Endothelial cell of umbilical vein (primary cell): ENCODE results near the gene SQSTM1. TPM values are rescaled to one million over a fixed set of nuclear protein-coding genes. Genes with fewer than 3 reads are reported as not detected.

Source experiments
- BruUV-seq: library from RNA; stranded (reverse); fragments of 400-500 nt; replicated peaks from 2 replicates; lab custom pipeline; 2021; lab: Mats Ljungman, UMichigan
- CTCF ChIA-PET: fragments of 300-600, 350-600 bp; sonication (Branson Sonifier 250); formaldehyde crosslinking; loops from one replicate; lab custom pipeline; 2021; ENCODE audit warnings: antibody characterized with exemption, inconsistent platforms; lab: Charles Lee
- POLR2A ChIA-PET: fragments of 300-600, 350-600 bp; sonication (Branson Sonifier 250); formaldehyde crosslinking; loops from one replicate; lab custom pipeline; 2021; ENCODE audit warnings: antibody characterized with exemption, inconsistent platforms; lab: Charles Lee
- DNase-seq: peaks from one replicate; pipeline ENCODE4 v3.0.0-alpha.2; 2011; ENCODE audit warnings: low read depth, low spot score
- FAIRE-seq: peaks from 2 replicates; lab custom pipeline; 2011; peaks lifted over from hg19 to GRCh38; lab: Jason Lieb, UNC
- H2AFZ ChIP-seq: 2 replicates; pipeline ENCODE4 v1.6.0; 2012; ENCODE audit warnings: low read depth, low read length, control low read depth, inconsistent platforms
- H3K27ac ChIP-seq: 2 replicates; pipeline ENCODE4 v1.5.1; 2011; ENCODE audit warnings: low read depth, mild to moderate bottlenecking, control low read depth, low read length, moderate library complexity; ENCODE audit not compliant: insufficient read depth
- H3K27me3 ChIP-seq, 2 experiments: 2 replicates each; pipeline versions ENCODE4 v1.6.0 to v1.6.1; 2011; ENCODE audit warnings: low read length in 2 of 2, mixed read lengths in 1 of 2; ENCODE audit not compliant: control insufficient read depth in 2 of 2, insufficient read depth in 2 of 2
- H3K36me3 ChIP-seq, 2 experiments: 2 replicates in 1 of 2; 3 replicates in 1 of 2; pipeline ENCODE4 v1.5.1; 2011; ENCODE audit warnings: low read length in 2 of 2, mild to moderate bottlenecking in 1 of 2, moderate library complexity in 1 of 2; ENCODE audit not compliant: control insufficient read depth in 2 of 2, insufficient read depth in 2 of 2; ENCODE audit errors: extremely low read depth in 1 of 2
- H3K4me1 ChIP-seq: 3 replicates; pipeline ENCODE4 v1.5.1; 2011; ENCODE audit warnings: mild to moderate bottlenecking, low read length; ENCODE audit not compliant: control insufficient read depth, insufficient read depth; ENCODE audit errors: extremely low read depth
- H3K4me2 ChIP-seq: 2 replicates; pipeline ENCODE4 v1.6.1; 2011; ENCODE audit warnings: low read length, control low read depth, mixed read lengths; ENCODE audit not compliant: insufficient read depth
- H3K4me3 ChIP-seq, 3 experiments: fragments of 200-600 bp in 1 of 3; sonication (generic), shearing (Covaris generic) in 1 of 3; replicated peaks in 1 of 3; 2 replicates each; pipeline ENCODE4 v1.5.1; 2011 to 2016; ENCODE audit warnings: control low read depth in 3 of 3, low read length in 3 of 3, mild to moderate bottlenecking in 2 of 3, inconsistent platforms in 1 of 3, low read depth in 1 of 3, moderate library complexity in 1 of 3; ENCODE audit not compliant: insufficient read depth in 1 of 3
- H3K79me2 ChIP-seq: 2 replicates; pipeline ENCODE4 v1.6.0; 2012; ENCODE audit warnings: low read length, inconsistent platforms; ENCODE audit not compliant: control insufficient read depth, insufficient read depth
- H3K9ac ChIP-seq: replicated peaks from 2 replicates; pipeline ENCODE3; 2011; ENCODE audit warnings: low read length, control low read depth; ENCODE audit not compliant: insufficient read depth; ENCODE audit errors: extremely low read depth
- H3K9me1 ChIP-seq: replicated peaks from 3 replicates; pipeline ENCODE4 v1.6.0; 2011; ENCODE audit warnings: mild to moderate bottlenecking, low read length; ENCODE audit not compliant: control insufficient read depth, insufficient read depth; ENCODE audit errors: extremely low read depth
- H3K9me3 ChIP-seq: replicated peaks from 2 replicates; pipeline ENCODE4 v1.5.1; 2012; ENCODE audit warnings: low read length, inconsistent platforms; ENCODE audit not compliant: control insufficient read depth, insufficient read depth
- H4K20me1 ChIP-seq: replicated peaks from 2 replicates; pipeline ENCODE3; 2011; ENCODE audit warnings: mild to moderate bottlenecking, low read length; ENCODE audit not compliant: control insufficient read depth, insufficient read depth; ENCODE audit errors: extremely low read depth
- EZH2 ChIP-seq: IDR thresholded peaks from 2 replicates; pipeline ENCODE4 v1.6.1; 2012; ENCODE audit warnings: borderline replicate concordance, low read depth, mild to moderate bottlenecking, moderate library complexity, low read length, inconsistent platforms; ENCODE audit not compliant: severe bottlenecking
- FOS ChIP-seq: IDR thresholded peaks from 2 replicates; pipeline ENCODE4 v1.6.1; 2011; ENCODE audit warnings: mild to moderate bottlenecking, low read length, moderate library complexity, borderline replicate concordance; ENCODE audit not compliant: insufficient read depth
- GATA2 ChIP-seq: IDR thresholded peaks from 2 replicates; pipeline ENCODE4 v1.7.0; 2011; ENCODE audit warnings: low read depth, mild to moderate bottlenecking, moderate library complexity, mixed read lengths, low read length; ENCODE audit not compliant: insufficient read length, insufficient read depth
- JUN ChIP-seq: IDR thresholded peaks from 2 replicates; pipeline ENCODE4 v1.6.1; 2011; ENCODE audit warnings: borderline replicate concordance, low read depth; ENCODE audit not compliant: insufficient read length, insufficient read depth
- MYC ChIP-seq: IDR thresholded peaks from one replicate; pipeline ENCODE4 v1.6.1; 2011; ENCODE audit warnings: mild to moderate bottlenecking, low read depth, low read length
- POLR2A ChIP-seq: IDR thresholded peaks from 2 replicates; pipeline ENCODE4 v1.6.1; 2012; ENCODE audit warnings: low read depth, mild to moderate bottlenecking, control low read depth, low read length
- POLR2AphosphoS5 ChIP-seq: IDR thresholded peaks from 2 replicates; pipeline ENCODE4 v1.6.1; 2012; ENCODE audit warnings: low read depth, mild to moderate bottlenecking, control low read depth, low read length, moderate library complexity; ENCODE audit not compliant: insufficient read depth
- dilution Hi-C: fragments of 300-500 bp; cut with MboI; formaldehyde crosslinking; loops from one replicate; pipeline ENCODE4 v1.15.0; 2019; ENCODE audit warnings: low sequenced_read_pairs; ENCODE audit not compliant: extremely low pct_ligation_motif_present
- intact Hi-C: fragments of 100-400 bp; cut with micrococcal nuclease; formaldehyde crosslinking; loops from one replicate; pipeline ENCODE4 v1.10.0; 2022
- polyA plus RNA-seq, 4 experiments: library from polyadenylated mRNA; depleted of rRNA in 3 of 4; stranded (reverse) in 3 of 4; unstranded in 1 of 4; fragments of >200 nt; gene quantifications; 2 replicates each; pipeline versions ENCODE4 v1.2.1 to v1.2.3, GENCODE V29; 2011 to 2012; ENCODE audit warnings: missing spikeins in 1 of 4
- total RNA-seq: library from RNA; stranded (reverse); gene quantifications from 2 replicates; pipeline ENCODE4 v1.2.3, GENCODE V29; 2021
- TF ChIP-seq, protein P1 (sequence below): IDR thresholded peaks from 2 replicates; pipeline ENCODE4 v1.6.1; 2011; ENCODE audit not compliant: insufficient read depth, insufficient read length
- TF ChIP-seq, protein P2 (sequence below), 2 donors: IDR thresholded peaks; 1 replicate in 1 of 2; 2 replicates in 1 of 2; pipeline ENCODE4 v1.5.1; 2011; ENCODE audit warnings: low read length in 2 of 2, mild to moderate bottlenecking in 2 of 2, moderate library complexity in 2 of 2, control low read depth in 1 of 2, inconsistent platforms in 1 of 2, low read depth in 1 of 2; ENCODE audit not compliant: insufficient read depth in 1 of 2; ENCODE audit errors: extremely low read depth in 1 of 2

SQSTM1 gene
- total and polyA plus RNA-seq, 2 donors (not counting 3 experiments of a cell fraction or from before 2014, with no cell fraction given): 302 to 346 TPM

DNA sequence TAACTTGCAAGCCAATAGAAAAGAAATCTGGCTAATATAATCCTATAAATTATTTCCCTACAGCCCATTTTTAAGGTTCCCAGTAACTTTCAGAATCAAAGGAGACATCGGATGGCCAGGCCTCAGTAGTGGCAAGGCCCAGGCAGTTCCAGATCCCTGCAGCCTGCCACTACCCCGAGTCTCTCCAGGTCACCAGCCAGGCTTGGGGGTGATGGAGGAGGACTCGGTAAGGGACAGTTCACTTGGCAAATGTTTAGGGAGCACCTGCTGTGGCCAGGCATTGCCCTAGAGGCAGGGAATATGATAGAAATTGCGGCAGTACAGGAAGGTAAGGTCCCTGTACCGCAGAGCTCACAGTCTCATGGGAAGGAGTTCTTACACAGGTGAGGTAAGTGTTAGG is 42.1 kb upstream of the SQSTM1 start:
- no peak overlapping the region for H3K9ac ChIP-seq
- no peak for FAIRE-seq
- no peak overlapping the region for H2AFZ ChIP-seq
- peaks cover 3 to 20% of the 10 kb centered on the region in 2 experiments for H3K36me3 ChIP-seq
- intact Hi-C loops: no loop called here
- no peak overlapping the region for H3K4me2 ChIP-seq
- no peaks in the 10 kb centered on the region for H3K9me3 ChIP-seq
- H3K79me2 ChIP-seq: no peaks in the 10 kb centered on the region
- BruUV-seq: no TSS peak
- no peaks in the 10 kb centered on the region for H3K9me1 ChIP-seq
- no peaks in the 10 kb centered on the region for H4K20me1 ChIP-seq
- no peak overlapping the region for H3K27ac ChIP-seq
- peaks cover 14% of the 10 kb centered on the region for H3K4me1 ChIP-seq
- H3K27me3 ChIP-seq: no peaks in the 10 kb centered on the region
- TF ChIP-seq JUN (no peak), POLR2A (no peak), EZH2 (no peak), MYC (no peak), POLR2AphosphoS5 (no peak), GATA2 (no peak), FOS (no peak)
- TF ChIP-seq, protein P1, sequence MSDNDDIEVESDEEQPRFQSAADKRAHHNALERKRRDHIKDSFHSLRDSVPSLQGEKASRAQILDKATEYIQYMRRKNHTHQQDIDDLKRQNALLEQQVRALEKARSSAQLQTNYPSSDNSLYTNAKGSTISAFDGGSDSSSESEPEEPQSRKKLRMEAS: no peak
- TF ChIP-seq, protein P2, sequence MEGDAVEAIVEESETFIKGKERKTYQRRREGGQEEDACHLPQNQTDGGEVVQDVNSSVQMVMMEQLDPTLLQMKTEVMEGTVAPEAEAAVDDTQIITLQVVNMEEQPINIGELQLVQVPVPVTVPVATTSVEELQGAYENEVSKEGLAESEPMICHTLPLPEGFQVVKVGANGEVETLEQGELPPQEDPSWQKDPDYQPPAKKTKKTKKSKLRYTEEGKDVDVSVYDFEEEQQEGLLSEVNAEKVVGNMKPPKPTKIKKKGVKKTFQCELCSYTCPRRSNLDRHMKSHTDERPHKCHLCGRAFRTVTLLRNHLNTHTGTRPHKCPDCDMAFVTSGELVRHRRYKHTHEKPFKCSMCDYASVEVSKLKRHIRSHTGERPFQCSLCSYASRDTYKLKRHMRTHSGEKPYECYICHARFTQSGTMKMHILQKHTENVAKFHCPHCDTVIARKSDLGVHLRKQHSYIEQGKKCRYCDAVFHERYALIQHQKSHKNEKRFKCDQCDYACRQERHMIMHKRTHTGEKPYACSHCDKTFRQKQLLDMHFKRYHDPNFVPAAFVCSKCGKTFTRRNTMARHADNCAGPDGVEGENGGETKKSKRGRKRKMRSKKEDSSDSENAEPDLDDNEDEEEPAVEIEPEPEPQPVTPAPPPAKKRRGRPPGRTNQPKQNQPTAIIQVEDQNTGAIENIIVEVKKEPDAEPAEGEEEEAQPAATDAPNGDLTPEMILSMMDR (IDR thresholded peaks at IDR 0.05; ENCODE audit: extremely low read depth in 1 of 2, insufficient read depth in 1 of 2, low read depth in 1 of 2, low read length in 2 of 2): no peak
- ChIA-PET CTCF (interaction anchor here (4.8 kb wide), 1 partner anchor 15 kb away, joined by 22 read pairs; no protein-coding TSS in a partner anchor), POLR2A (no interaction called here)
- no peak for DNase-seq
- no peak overlapping the region for H3K4me3 ChIP-seq
- dilution Hi-C loops: no loop called here
